A204.1 (cell line): ENCODE measurements around the gene MACROD1.

ENCODE experiments used
- FAIRE-seq: peaks from 2 replicates; lab custom pipeline; 2012; peaks lifted over from hg19 to GRCh38; lab: Jason Lieb, UNC

The MACROD1 gene

GRCh38 chr11:64128255-64129006 is 37.5 kb downstream of the MACROD1 start:
- no peak for FAIRE-seq

DNA sequence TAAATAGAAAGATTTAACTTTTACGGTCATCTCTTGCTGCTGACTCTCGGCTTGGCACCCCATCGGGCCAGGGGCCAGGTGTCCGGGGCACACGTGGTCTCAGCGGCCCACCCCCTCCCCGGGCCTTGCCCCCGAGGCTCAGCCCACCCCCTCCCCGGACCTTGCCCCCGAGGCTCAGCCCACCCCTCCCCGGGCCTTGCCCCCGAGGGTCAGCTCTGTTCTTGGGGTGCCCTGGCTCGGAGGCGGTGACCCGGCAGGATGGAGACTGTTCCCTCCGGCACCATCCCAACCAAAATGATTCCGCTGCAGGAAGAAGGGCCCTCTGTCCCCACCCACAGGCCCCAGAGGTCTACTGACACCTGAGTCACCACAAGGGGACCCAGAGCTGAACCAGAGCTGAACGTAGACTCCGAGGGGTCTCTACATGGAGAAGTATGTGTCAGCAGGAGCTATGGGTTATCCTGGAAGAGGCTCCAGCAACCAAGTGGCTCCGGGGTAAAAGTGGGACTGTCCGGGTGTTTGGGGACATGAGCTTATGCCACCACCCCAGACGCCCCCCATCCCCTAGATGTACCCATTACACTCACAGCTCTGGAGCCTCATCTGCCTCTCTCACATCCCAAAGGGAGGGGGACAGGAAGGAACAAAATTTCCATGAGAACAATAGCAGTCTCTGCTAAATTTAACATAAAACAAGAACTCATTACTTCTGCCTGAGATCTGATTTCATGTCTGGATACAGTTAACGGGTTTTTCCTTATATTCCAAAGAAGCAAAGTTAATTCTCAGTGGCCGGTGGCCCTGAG is 38.4 kb downstream of the MACROD1 start:
- FAIRE-seq: no peak

DNA sequence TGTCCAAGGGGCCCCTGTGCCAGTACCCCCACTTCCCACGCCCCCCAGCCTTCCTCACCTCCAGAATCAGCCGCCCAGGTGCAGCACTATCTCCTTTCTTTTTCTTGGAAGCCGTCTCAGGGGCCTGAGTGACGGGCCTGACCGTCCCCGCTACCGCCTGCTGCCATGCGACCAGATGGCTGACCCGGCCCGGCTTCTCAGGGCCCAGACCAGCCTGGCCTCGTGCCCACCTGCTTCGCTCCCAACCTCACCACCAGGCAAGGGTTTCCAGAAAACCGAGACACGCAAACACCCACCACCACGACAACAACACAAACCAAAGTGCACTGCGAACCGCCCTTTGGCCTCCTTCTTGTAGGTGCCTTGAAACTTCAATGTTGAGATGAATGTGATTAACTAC is 39.1 kb downstream of the MACROD1 start:
- no peak for FAIRE-seq

- FAIRE-seq: no peak
Measured at GRCh38 chr11:64126371-64126770, 39.5 kb downstream of the MACROD1 start.

GRCh38 chr11:64125676-64126075 is 40.2 kb downstream of the MACROD1 start:
- FAIRE-seq: no peak

DNA sequence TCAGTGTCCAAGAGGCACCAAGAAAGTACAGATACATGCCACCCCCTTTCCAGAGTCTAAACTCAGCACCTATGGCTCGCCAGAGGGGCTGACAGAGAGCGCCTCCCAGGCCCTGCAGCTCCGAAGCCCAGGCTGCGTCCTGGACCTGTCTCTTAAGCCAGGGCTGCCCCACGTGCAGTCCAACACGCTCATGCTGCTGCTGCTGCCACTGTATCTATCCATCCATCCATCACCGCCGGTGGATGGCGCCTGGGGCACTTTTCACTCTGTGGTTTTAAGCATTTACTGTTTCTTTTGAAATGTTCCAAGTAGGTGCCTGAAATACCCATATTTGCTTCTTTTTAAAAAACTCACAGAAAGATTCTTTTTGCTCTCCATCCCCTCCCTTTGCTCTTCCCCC is 41.8 kb downstream of the MACROD1 start:
- FAIRE-seq: no peak

- FAIRE-seq: no peak
Measured at GRCh38 chr11:64123679-64124078, 42.2 kb downstream of the MACROD1 start.

DNA sequence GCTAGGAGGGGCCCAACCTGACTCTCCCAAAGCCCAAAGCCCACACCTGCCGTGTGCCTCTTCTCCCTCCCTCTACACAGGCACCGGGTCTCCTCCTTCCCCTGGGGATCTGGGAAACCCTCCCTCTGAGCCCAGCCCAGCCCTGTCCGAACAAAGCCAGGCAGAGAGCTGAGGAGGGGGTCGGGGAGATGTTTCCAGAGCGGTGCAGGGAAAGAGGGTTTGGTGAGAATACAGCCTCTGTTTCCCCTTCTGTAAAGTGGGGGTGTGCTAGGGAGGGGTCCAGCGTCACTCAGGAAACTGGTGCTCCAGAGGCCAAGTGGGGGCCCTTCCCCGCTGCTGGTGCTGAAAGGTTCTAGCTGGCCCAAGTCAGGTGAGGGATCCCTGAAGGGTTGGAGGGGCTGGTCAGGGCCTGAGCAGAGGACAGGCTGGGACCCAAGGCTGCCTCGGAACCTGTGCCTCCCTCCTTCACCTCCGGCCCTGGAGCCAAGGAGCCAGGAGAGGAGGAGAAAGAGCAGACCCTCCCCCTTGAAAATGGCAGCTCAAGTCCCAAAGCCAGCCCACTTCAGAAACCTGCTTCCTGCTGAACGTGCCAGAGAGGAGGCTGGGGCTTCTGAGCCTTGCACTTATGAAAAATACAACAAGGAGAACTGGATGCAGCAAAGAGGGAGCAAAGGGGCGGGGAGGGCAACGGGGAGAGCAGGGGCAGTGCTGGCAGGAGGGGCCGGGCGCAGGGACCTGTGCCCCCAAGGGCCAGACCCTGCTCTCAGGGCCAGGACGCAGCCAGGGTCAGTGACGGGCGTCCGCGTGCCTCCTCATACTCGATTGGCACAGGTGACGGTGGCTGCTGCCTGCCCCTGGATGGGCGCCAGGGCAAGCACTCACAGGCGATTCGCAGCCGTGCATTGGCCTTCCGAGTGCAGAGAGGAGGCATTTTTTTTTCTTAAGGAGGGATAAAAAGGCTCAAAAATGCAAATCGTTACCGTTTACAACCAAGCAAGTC is 43.2 kb downstream of the MACROD1 start:
- no peak for FAIRE-seq

DNA sequence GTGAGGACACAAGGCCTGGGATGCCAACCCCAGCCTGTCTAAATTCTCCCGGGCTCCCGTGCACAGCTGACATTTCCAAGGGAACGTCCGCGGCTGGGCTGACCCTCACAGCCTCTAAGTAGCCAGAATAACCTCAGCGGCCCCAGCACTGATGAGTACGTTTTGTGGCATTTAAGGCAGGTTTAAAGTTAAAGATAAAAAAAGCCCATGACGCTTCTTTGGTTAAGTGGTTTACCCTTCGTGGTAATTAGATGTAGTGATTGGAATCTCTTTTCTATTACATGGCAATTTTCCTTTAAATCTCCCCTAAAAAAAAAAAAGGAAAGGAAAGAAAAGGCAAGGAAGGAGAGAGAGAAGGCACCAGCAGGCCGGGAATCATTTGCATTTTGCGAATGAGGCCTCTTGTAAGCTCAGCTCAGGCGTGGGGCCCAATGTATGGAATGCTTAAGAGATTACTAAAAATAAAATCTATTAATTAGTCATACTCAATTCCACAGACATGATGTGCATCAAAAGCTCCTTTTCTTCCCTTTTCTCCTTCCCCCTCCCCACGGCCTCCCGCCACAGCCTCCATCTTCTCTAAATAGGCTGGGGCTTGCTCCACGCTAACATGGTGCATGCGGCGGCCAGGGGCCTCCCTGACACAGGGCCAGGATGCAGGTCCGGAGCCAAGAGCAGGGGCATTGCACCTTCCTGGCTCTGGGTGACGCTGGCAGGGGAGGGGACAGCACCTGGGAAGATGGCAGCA is 44.1 kb downstream of the MACROD1 start:
- no peak for FAIRE-seq

DNA sequence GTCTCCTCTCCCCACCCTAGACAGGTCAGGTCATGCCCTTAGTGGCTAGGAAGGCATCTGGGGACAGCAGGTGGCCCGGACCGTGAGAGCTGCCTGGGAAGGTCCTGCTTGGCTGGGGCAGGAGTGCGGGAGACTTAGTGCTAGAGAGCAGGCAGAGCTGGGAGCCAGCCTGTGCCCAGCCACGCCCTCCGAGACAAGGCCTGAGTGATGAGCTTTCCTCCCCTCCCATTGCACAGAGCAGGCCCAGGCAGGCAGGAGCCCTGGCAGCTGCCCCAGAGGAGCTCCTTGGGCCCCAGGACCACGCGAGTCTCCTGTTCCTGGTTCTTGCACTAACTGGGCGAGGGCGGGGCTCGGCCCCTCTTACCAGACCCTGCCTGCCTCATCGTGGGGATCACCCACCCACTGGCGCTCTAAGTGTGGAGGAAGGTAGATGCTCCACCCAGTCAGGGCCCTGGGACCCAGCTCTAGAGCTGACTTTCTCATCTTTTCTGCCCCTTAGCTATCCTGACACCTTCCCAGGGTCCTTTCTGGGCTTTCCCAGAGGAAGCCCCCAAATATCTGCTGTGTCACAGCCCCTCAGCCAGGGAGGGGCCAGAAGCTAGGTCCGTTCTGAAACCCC is 44.9 kb downstream of the MACROD1 start:
- FAIRE-seq: no peak

- no peak for FAIRE-seq
Measured at GRCh38 chr11:64119700-64120099, 46.2 kb downstream of the MACROD1 start.

- FAIRE-seq: no peak
Measured at GRCh38 chr11:64118876-64119665, 46.8 kb downstream of the MACROD1 start.

DNA sequence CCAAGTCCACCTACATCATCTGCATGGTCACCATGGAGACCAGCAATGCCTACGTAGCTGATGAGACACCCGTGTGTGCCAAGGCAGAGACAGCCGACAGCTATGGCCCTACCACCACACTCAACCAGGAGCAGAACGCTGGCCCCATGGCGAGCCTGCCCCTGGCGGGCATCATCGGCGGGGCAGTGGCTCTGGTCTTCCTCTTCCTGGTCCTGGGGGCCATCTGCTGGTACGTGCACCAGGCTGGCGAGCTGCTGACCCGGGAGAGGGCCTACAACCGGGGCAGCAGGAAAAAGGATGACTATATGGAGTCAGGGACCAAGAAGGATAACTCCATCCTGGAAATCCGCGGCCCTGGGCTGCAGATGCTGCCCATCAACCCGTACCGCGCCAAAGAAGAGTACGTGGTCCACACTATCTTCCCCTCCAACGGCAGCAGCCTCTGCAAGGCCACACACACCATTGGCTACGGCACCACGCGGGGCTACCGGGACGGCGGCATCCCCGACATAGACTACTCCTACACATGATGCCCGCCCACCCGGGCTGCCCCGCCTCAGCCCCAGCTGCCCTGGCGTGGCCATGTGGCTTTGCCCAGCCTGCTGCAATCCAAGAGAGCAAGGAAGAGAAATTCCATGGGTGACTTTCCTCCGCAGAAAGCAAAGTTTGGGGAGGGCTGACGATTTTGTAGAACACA is 48.0 kb downstream of the MACROD1 start:
- FAIRE-seq: no peak

DNA sequence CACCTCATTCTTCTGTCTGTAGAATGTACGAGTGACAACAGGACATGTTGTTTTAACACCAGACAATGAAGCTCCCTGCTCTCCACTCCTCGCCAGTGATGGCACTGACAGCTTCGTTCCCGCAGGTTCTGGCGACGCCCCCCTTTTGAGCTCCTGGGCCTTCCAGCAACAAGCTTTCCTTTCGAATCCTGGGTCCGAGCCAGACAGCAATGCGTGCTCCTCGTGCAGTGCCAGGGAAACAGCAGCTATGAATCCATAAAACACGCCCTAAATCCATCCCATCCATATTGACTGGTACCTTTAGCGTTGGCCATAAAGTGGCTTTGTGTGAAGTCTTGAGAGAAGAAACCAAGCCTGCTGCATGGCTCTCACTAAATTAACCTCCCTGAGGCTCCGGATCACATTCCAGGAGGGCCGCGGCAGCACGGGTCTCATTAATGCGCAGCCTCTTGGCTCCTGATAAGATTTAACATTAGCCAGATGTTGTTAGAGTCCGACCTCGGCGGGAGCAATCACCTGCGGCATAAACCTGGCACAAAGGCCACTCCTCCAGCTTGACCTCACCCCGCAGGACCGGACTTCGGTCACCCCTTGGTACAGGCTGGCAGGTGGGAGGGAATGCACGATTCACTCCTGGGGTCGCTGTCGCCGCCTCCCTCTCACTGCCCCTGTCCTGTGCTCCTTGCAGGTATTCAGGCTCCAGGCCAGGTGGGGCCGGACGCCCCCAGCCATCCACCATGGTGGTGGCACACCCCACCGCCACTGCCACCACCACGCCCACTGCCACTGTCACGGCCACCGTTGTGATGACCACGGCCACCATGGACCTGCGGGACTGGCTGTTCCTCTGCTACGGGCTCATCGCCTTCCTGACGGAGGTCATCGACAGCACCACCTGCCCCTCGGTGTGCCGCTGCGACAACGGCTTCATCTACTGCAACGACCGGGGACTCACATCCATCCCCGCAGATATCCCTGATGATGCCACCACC is 50.1 kb downstream of the MACROD1 start:
- no peak for FAIRE-seq

DNA sequence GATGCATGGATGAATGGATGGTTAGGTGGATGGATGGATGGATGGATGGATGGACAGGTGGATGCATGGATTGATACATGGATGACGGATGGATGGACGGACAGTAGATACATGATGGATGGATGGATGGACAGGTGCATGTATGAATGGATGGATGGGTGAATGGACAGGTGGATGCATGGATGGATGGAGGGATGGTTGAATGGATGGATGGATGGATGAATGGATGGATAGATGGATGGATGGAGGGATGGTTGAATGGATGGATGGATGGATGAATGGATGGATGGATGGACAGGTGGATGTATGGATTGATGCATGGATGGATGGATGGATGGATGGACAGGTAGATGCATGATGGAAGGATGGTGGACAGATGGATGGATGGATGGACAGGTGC is 51.7 kb downstream of the MACROD1 start:
- no peak for FAIRE-seq

- no peak for FAIRE-seq
Measured at GRCh38 chr11:64113462-64113780, 52.5 kb downstream of the MACROD1 start.

GRCh38 chr11:64112771-64113461 is 53.0 kb downstream of the MACROD1 start:
- no peak for FAIRE-seq
